Neural cell (in vitro differentiated cells): ENCODE measurements around the gene IRS1. TPM values are rescaled to one million over a fixed set of nuclear protein-coding genes. Genes with fewer than 3 reads are reported as not detected.

ENCODE experiments used
- H2AFZ ChIP-seq: fragments of 200-600, 300-800 bp; sonication (generic), shearing (Covaris generic); 2 replicates; pipeline ENCODE4 v1.6.0; 2014; ENCODE audit warnings: low read depth, mild to moderate bottlenecking, antibody characterized with exemption, low read length, moderate library complexity
- H3F3A ChIP-seq: fragments of 200-600 bp; shearing (Covaris generic); 2 replicates; pipeline ENCODE4 v1.6.1; 2016; ENCODE audit warnings: mild to moderate bottlenecking, moderate library complexity, mixed read lengths, antibody characterized with exemption, low read length; ENCODE audit not compliant: insufficient read depth, poor library complexity, severe bottlenecking
- H3K27ac ChIP-seq: fragments of 200-600, 300-800 bp; sonication (generic), shearing (Covaris generic); 2 replicates; pipeline ENCODE4 v1.5.1; 2014; ENCODE audit warnings: mild to moderate bottlenecking, low read length, moderate library complexity
- H3K27me3 ChIP-seq: fragments of 300-800, 200-600 bp; sonication (generic), shearing (Covaris generic); 2 replicates; pipeline ENCODE4 v1.6.0; 2014; ENCODE audit warnings: mild to moderate bottlenecking, low read depth, low read length, moderate library complexity; ENCODE audit not compliant: insufficient read depth
- H3K36me3 ChIP-seq: fragments of 300-800, 200-600 bp; sonication (generic), shearing (Covaris generic); 2 replicates; pipeline ENCODE4 v1.5.1; 2014; ENCODE audit warnings: mild to moderate bottlenecking, antibody characterized with exemption, low read length, moderate library complexity; ENCODE audit not compliant: insufficient read depth
- H3K4me2 ChIP-seq: fragments of 300-800, 200-600 bp; sonication (generic), shearing (Covaris generic); 2 replicates; pipeline ENCODE4 v1.6.0; 2014; ENCODE audit warnings: mild to moderate bottlenecking, low read length
- H3K4me3 ChIP-seq: fragments of 300-800, 200-600 bp; sonication (generic), shearing (Covaris generic); 2 replicates; pipeline ENCODE4 v1.5.1; 2014; ENCODE audit warnings: mild to moderate bottlenecking, low read length, moderate library complexity
- H3K79me2 ChIP-seq: fragments of 200-600 bp; shearing (Covaris generic); replicated peaks from 2 replicates; pipeline ENCODE4 v1.6.0; 2014; ENCODE audit warnings: mild to moderate bottlenecking, low read length, moderate library complexity; ENCODE audit not compliant: insufficient read depth
- H3K9ac ChIP-seq: fragments of 300-800, 200-600 bp; sonication (generic), shearing (Covaris generic); 2 replicates; pipeline ENCODE4 v1.6.1; 2016; ENCODE audit warnings: mild to moderate bottlenecking, low read length, mixed read lengths
- H3K9me2 ChIP-seq: fragments of 200-600 bp; shearing (Covaris generic); 2 replicates; pipeline ENCODE4 v1.6.1; 2016; ENCODE audit warnings: mild to moderate bottlenecking, low read length, mixed read lengths; ENCODE audit not compliant: insufficient read depth
- H3K9me3 ChIP-seq: fragments of 200-600, 300-800 bp; sonication (generic), shearing (Covaris generic); 2 replicates; pipeline ENCODE4 v1.6.1; 2016; ENCODE audit warnings: mild to moderate bottlenecking, mixed run types, low read length, moderate library complexity, mixed read lengths
- H4K20me1 ChIP-seq: fragments of 200-600 bp; shearing (Covaris generic); 2 replicates; pipeline ENCODE4 v1.6.1; 2016; ENCODE audit warnings: mild to moderate bottlenecking, mixed run types; ENCODE audit not compliant: insufficient read depth
- EP300 ChIP-seq: fragments of 450-650 bp; conservative IDR thresholded peaks from 2 replicates; pipeline ENCODE4 v1.6.1; 2014; ENCODE audit warnings: antibody characterized with exemption, mild to moderate bottlenecking, moderate library complexity; ENCODE audit not compliant: poor library complexity, severe bottlenecking
- EZH2 ChIP-seq: fragments of 200-600, 300-800 bp; shearing (Covaris generic), sonication (generic); IDR thresholded peaks from 2 replicates; pipeline ENCODE4 v1.6.1; 2014; ENCODE audit warnings: antibody characterized with exemption, low read length, borderline replicate concordance, mild to moderate bottlenecking; ENCODE audit not compliant: insufficient read depth, poor library complexity, severe bottlenecking
- MXI1 ChIP-seq: fragments of 450-650 bp; conservative IDR thresholded peaks from 2 replicates; pipeline ENCODE4 v1.6.1; 2014; ENCODE audit warnings: antibody characterized with exemption, mild to moderate bottlenecking; ENCODE audit not compliant: poor library complexity, severe bottlenecking
- POLR2AphosphoS5 ChIP-seq: IDR thresholded peaks from 2 replicates; pipeline ENCODE4 v1.6.1; 2012
- RAD21 ChIP-seq: fragments of 450-650 bp; conservative IDR thresholded peaks from 2 replicates; pipeline ENCODE4 v1.6.1; 2014; ENCODE audit warnings: antibody characterized with exemption, mild to moderate bottlenecking, moderate library complexity
- SMC3 ChIP-seq: fragments of 450-650 bp; conservative IDR thresholded peaks from 2 replicates; pipeline ENCODE4 v1.6.1; 2014; ENCODE audit warnings: antibody characterized with exemption, mild to moderate bottlenecking, moderate library complexity; ENCODE audit not compliant: poor library complexity
- TAF1 ChIP-seq: IDR thresholded peaks from 2 replicates; pipeline ENCODE4 v1.6.1; 2012; ENCODE audit warnings: low read depth
- polyA plus RNA-seq: library from polyadenylated mRNA; depleted of rRNA; stranded (reverse); fragments of >200 nt; gene quantifications from 2 replicates; pipeline ENCODE4 v1.2.3, GENCODE V29; 2014
- TF ChIP-seq, protein P1 (sequence below): fragments of 450-650 bp; IDR thresholded peaks from 2 replicates; pipeline ENCODE4 v1.5.1; 2014; ENCODE audit warnings: antibody characterized with exemption, mild to moderate bottlenecking, moderate library complexity; ENCODE audit not compliant: poor library complexity, severe bottlenecking
- TF ChIP-seq, protein P2 (sequence below): IDR thresholded peaks from 2 replicates; pipeline ENCODE4 v1.6.1; 2012; ENCODE audit warnings: borderline replicate concordance

Gene IRS1
- polyA plus RNA-seq, 1 donor from 2014 or later = 7.2 TPM

DNA sequence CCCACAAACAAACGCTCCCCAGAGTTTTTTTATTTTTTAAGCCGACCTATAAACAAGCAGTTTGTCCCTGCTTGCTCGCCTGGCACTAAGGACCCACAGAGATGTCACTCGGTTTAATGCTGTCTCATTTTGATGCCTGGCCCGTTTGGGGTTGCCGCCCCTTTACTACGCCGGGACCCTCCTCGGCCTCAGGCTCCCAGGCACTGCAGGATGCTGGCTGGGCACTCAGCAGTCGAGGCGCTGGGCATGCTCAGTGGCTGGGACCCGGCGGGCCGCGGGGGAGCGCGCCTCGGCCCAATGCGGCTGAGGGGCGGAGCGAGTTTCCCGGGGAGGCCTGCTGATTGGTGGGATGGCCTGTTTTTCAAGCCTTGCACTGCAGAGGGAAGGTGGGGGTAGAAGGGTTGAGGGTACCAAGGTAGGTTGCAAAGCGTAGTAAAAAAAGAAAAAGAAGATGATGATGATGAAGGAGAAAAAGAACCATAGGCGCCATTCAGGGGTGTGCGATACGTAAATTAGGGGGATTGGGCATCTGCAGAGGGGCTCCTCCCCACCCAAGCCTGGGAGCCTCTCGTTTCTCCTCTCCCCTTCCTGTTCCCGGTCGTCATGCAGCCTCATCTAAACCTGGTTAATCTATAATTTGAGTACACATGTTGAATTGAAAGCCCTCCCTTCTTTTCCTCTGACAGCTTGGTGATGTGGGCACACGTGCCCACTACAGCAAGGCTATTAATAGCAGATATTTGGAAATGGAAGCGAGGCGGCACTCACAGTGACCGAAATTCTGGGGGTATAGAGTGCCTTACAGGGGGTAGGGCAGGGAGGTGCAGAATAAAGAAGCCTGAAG is 1.5 kb upstream of the IRS1 start:
- Histone ChIP-seq H3K9ac (peak overlapping the region; percentile 30), H3K27ac (peak overlapping the region; percentile 31), H3K36me3 (peaks cover 12% of the 10 kb centered on the region)

DNA sequence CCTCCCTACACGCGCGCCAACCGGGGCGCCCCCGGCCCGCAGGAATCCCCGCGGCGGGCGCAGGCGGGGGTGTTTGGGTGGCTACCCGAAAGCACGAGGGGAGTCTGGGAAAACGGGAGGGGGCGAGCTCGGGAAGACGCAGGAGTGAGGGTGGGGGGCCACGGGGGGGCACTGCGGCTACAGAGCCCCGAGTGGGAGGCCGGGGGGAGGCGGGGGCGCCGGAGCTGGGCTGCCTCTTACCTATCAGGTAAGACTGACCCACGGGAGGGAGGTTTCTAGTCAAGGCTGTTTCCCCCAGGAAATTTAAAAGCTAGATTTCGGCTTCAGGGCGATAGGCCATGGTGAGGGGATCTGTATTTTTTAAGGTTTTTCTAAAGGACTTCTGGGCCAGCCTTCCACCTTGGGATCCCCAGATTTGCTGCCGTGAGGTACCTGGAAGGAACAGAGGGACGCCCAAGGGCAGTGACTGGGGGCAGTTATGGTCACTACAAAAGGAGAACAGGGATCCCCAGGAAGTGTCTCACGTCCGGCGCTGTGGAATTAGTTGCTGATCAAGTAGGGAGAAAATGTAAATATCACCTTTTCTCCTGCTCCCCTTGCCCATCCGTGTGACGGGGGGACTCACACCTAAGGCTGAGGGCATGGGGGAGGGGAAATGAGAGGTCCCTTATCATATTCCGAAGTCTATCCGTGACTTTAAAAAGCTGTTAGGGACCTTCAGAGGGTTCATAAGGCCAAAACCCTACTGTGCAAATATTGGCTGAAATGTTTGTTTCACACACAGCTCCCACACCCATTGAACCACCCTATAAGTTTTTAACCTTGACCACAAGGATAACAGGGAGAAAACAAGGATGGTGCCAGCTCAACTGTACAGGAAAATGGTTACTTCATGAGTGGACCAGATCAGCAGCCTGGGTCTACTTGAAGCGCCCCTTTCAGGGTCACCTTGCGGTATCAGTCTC is 638 bp upstream of the IRS1 start:
- H3K27me3 ChIP-seq = no peaks in the 10 kb centered on the region
- H4K20me1 ChIP-seq = no peaks in the 10 kb centered on the region
- peaks cover 2% of the 10 kb centered on the region for H3K9me3 ChIP-seq
- no peak for TF ChIP-seq MXI1
- TF ChIP-seq, protein P1, sequence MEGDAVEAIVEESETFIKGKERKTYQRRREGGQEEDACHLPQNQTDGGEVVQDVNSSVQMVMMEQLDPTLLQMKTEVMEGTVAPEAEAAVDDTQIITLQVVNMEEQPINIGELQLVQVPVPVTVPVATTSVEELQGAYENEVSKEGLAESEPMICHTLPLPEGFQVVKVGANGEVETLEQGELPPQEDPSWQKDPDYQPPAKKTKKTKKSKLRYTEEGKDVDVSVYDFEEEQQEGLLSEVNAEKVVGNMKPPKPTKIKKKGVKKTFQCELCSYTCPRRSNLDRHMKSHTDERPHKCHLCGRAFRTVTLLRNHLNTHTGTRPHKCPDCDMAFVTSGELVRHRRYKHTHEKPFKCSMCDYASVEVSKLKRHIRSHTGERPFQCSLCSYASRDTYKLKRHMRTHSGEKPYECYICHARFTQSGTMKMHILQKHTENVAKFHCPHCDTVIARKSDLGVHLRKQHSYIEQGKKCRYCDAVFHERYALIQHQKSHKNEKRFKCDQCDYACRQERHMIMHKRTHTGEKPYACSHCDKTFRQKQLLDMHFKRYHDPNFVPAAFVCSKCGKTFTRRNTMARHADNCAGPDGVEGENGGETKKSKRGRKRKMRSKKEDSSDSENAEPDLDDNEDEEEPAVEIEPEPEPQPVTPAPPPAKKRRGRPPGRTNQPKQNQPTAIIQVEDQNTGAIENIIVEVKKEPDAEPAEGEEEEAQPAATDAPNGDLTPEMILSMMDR = peak; percentile 7
- H3K9me2 ChIP-seq = no peaks in the 10 kb centered on the region
- peak overlapping the region; percentile 97 for H3K4me3 ChIP-seq
- peak overlapping the region; percentile 93 for H3K9ac ChIP-seq
- H3K27ac ChIP-seq = peak overlapping the region; percentile 61
- no peaks in the 10 kb centered on the region for H3F3A ChIP-seq
- H3K4me2 ChIP-seq = peak overlapping the region; percentile 7
- H3K36me3 ChIP-seq = peaks cover 12% of the 10 kb centered on the region
- H3K79me2 ChIP-seq = peaks cover 40% of the 10 kb centered on the region
- no peak overlapping the region for H2AFZ ChIP-seq

More for the DNA sequence above, 1.5 kb upstream of the IRS1 start:
- H3K4me3 ChIP-seq = peak overlapping the region; percentile 97
- H3K27me3 ChIP-seq = no peaks in the 10 kb centered on the region
- H4K20me1 ChIP-seq = no peaks in the 10 kb centered on the region
- TF ChIP-seq TAF1 (no peak), SMC3 (no peak), EZH2 (no peak), MXI1 (peak; percentile 27), EP300 (no peak), RAD21 (no peak), POLR2AphosphoS5 (peak; percentile 13)
- TF ChIP-seq, protein P1 = no peak
- TF ChIP-seq, protein P2, sequence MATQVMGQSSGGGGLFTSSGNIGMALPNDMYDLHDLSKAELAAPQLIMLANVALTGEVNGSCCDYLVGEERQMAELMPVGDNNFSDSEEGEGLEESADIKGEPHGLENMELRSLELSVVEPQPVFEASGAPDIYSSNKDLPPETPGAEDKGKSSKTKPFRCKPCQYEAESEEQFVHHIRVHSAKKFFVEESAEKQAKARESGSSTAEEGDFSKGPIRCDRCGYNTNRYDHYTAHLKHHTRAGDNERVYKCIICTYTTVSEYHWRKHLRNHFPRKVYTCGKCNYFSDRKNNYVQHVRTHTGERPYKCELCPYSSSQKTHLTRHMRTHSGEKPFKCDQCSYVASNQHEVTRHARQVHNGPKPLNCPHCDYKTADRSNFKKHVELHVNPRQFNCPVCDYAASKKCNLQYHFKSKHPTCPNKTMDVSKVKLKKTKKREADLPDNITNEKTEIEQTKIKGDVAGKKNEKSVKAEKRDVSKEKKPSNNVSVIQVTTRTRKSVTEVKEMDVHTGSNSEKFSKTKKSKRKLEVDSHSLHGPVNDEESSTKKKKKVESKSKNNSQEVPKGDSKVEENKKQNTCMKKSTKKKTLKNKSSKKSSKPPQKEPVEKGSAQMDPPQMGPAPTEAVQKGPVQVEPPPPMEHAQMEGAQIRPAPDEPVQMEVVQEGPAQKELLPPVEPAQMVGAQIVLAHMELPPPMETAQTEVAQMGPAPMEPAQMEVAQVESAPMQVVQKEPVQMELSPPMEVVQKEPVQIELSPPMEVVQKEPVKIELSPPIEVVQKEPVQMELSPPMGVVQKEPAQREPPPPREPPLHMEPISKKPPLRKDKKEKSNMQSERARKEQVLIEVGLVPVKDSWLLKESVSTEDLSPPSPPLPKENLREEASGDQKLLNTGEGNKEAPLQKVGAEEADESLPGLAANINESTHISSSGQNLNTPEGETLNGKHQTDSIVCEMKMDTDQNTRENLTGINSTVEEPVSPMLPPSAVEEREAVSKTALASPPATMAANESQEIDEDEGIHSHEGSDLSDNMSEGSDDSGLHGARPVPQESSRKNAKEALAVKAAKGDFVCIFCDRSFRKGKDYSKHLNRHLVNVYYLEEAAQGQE = no peak
- H3K9me3 ChIP-seq = peaks cover 2% of the 10 kb centered on the region
- peaks cover 31% of the 10 kb centered on the region for H3K79me2 ChIP-seq
- H3F3A ChIP-seq = no peaks in the 10 kb centered on the region
- no peak overlapping the region for H3K4me2 ChIP-seq
- no peaks in the 10 kb centered on the region for H3K9me2 ChIP-seq
- H2AFZ ChIP-seq = no peak overlapping the region
